Body of pancreas (tissue), 4 donors: ENCODE measurements around the gene DHRS12.

Experiments
- POLR2A ChIP-seq, 3 donors: fragments of 450-650 bp; IDR thresholded peaks; one replicate each; pipeline ENCODE4 v1.6.1; 2016; ENCODE audit warnings: antibody characterized with exemption in 3 of 3, mild to moderate bottlenecking in 2 of 3
- TF ChIP-seq, protein P1 (sequence below), 7 experiments: fragments of 450-650 bp in 4 of 7; fragments of 200-600 bp in 3 of 7; sonication (generic) in 3 of 7; IDR thresholded peaks; one replicate each; pipeline ENCODE4 v1.5.1; 2016 to 2019; ENCODE audit warnings: antibody characterized with exemption in 7 of 7

DNA sequence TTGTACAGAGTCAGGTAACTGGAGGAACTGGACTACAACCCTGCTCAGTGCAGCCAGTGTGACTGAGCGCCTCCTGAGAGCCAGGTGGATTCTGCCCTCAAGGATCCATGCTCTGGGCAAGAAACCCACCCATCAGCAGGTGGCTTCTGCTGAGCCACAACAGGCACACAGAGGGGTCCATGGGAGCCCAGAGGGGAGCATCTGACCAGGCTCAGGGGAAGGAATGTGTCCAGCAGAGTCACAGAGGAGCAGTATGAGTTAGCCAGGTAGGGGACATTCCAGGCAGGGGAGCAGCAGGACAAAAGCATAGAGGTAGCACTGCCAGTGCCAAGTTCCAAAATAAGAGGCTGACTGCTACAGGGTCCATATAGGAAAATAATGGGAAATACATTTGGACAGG, 19.9 kb downstream of the DHRS12 start:
- TF ChIP-seq, protein P1, sequence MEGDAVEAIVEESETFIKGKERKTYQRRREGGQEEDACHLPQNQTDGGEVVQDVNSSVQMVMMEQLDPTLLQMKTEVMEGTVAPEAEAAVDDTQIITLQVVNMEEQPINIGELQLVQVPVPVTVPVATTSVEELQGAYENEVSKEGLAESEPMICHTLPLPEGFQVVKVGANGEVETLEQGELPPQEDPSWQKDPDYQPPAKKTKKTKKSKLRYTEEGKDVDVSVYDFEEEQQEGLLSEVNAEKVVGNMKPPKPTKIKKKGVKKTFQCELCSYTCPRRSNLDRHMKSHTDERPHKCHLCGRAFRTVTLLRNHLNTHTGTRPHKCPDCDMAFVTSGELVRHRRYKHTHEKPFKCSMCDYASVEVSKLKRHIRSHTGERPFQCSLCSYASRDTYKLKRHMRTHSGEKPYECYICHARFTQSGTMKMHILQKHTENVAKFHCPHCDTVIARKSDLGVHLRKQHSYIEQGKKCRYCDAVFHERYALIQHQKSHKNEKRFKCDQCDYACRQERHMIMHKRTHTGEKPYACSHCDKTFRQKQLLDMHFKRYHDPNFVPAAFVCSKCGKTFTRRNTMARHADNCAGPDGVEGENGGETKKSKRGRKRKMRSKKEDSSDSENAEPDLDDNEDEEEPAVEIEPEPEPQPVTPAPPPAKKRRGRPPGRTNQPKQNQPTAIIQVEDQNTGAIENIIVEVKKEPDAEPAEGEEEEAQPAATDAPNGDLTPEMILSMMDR (IDR thresholded peaks at IDR 0.05): no peak
- TF ChIP-seq POLR2A (IDR thresholded peaks at IDR 0.05): no peak
